AG10803 (cell line): Measurements from ENCODE around the gene TGFBR3.

ENCODE experiments used
- DNase-seq: peaks from one replicate; pipeline ENCODE4 v3.0.0; 2010; ENCODE audit warnings: low read depth
- H3K4me3 ChIP-seq: 2 replicates; pipeline ENCODE4 v1.5.1; 2011; ENCODE audit warnings: mild to moderate bottlenecking, low read length, control low read depth
- TF ChIP-seq, protein P1 (sequence below): conservative IDR thresholded peaks from 2 replicates; pipeline ENCODE4 v1.5.1; 2011; ENCODE audit warnings: mild to moderate bottlenecking, low read length, control low read depth, inconsistent platforms

TGFBR3 gene

DNA sequence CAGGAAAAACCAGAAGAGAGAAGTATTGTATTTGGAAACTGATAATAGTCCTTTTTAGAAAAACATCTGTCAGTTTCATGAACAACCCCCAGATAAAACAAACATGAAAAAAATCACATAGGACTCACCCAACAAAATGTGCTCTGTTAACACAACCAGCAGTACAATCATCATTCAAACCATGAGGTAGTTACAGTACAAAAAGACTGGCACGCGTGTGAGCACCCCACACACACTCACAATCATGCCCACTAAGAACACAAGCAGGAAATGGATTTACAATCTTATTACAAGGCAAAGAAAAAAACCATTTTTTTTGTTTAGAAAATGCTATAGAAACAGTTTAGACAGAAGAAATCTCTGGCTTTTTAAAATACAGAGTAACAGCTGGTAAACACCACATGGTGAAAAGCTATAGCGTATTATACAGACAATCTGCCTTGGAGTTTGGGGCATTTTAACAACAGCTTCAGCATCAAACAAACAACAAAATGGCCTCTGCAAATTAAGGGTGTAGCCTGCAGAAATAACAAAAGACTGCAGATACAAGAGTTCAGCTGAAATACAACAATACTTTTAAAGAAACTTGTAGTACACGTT is 205.3 kb downstream of the TGFBR3 start:
- H3K4me3 ChIP-seq = no peak overlapping the region
- DNase-seq = no peak

DNA sequence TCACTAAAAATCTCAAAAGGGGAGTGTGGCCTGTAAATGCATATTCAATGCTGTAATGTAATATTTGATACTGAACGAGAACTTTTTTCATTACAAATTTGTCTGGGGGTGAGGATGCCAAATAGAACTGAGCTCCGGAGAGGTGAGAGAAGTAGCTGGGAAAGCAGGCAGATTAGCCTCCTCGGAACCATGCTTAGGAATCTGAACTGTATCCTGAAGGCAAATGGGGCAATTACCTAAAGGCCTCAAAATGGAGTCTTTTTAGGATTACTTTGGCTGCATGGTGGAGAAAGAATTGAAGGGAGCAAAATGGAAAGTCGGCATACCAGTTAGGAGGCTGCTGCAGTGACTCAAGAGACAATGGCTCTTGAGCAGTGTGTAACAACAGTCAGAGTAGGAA is 206.5 kb downstream of the TGFBR3 start:
- TF ChIP-seq, protein P1, sequence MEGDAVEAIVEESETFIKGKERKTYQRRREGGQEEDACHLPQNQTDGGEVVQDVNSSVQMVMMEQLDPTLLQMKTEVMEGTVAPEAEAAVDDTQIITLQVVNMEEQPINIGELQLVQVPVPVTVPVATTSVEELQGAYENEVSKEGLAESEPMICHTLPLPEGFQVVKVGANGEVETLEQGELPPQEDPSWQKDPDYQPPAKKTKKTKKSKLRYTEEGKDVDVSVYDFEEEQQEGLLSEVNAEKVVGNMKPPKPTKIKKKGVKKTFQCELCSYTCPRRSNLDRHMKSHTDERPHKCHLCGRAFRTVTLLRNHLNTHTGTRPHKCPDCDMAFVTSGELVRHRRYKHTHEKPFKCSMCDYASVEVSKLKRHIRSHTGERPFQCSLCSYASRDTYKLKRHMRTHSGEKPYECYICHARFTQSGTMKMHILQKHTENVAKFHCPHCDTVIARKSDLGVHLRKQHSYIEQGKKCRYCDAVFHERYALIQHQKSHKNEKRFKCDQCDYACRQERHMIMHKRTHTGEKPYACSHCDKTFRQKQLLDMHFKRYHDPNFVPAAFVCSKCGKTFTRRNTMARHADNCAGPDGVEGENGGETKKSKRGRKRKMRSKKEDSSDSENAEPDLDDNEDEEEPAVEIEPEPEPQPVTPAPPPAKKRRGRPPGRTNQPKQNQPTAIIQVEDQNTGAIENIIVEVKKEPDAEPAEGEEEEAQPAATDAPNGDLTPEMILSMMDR = no peak
- no peak overlapping the region for H3K4me3 ChIP-seq
- no peak for DNase-seq

More for the DNA sequence above, 205.3 kb downstream of the TGFBR3 start:
- TF ChIP-seq, protein P1 = no peak

DNA sequence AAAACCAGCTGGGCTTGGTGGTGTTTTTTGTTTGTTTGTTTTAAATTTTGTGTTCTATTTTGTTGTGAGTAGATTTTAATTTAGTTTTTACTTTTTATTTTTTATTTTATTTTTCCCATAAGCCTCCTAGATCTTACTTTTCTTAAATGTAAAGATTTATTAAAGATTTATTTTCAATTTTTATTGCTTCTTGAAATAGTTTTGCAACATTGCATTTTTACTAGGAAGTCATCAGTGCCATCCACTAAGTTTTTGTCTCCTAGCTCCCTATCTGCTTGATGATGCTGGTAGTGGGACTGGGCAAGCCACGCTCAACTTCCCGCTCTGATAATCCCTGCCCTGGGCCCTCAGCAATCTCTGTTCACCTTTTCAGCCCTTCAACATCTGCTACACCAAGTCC is 209.9 kb downstream of the TGFBR3 start:
- no peak overlapping the region for H3K4me3 ChIP-seq
- TF ChIP-seq, protein P1 = no peak
- DNase-seq = no peak

DNA sequence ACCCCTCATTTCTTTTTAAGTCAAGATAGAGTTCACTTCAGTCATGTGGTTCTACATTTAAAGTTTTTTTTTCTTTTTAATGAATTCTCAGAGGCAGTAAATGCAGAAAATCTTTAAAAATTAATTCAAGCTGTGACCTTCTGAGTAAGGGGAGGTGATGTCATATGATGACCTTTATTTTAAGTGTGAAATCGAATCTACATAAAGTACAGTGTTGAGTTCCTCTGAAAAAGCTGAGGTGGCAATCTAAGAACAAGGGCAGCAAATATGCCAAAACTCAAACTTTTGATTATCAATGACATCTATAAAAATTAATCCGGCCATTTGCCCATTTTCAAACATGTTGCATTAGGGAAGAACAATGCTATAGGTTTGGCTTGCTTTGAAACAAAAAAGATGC is 211.8 kb downstream of the TGFBR3 start:
- H3K4me3 ChIP-seq = no peak overlapping the region
- TF ChIP-seq, protein P1 = no peak
- DNase-seq = no peak

DNA sequence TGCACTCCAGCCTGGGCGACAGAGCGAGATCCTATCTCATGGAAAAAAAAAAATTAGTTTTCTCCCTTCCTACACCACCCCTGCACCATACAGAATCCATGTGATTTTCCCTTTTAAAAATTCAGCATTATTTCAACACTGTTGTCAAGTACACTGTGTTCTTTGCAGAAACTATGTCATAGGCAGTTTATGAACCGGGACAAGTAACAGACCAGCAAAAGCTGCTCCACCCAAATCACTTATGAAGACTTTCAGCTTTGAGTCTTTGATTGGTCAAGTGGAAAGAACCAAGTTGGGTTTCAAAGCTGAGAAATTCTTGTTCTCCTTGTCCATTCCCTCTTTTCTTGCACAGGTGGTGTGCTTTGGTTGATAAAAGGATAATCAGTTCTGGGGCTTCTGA is 212.3 kb downstream of the TGFBR3 start:
- TF ChIP-seq, protein P1 = no peak
- DNase-seq = no peak
- H3K4me3 ChIP-seq = no peak overlapping the region

DNA sequence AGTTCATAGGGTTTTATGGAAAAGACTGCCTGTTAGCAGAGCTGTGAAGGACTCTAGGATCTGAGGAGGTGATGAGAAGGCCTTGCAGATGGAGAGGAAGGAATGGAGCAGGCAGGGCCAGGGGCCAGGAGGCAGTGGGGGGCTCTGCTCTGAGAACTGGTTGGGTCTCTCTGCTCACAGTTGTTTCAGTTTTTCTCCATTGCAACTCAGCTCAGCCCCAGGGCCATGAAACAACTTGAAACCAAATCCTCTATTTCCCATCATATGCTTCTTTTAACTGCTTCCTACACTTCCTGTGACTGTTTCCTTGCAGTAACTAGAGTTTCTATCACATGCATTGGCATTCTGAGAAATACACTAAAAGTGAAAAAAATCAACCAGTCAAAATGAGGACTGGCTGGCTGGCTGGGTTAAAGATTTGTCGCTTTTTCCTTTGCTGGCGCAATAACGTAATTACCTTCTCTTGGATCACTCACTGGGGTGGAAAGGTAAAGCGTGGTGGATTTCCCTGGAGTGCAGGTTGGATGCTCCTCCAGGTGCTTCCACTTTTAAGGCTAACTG is 213.3 kb downstream of the TGFBR3 start:
- TF ChIP-seq, protein P1 = no peak
- DNase-seq = no peak
- no peak overlapping the region for H3K4me3 ChIP-seq

DNA sequence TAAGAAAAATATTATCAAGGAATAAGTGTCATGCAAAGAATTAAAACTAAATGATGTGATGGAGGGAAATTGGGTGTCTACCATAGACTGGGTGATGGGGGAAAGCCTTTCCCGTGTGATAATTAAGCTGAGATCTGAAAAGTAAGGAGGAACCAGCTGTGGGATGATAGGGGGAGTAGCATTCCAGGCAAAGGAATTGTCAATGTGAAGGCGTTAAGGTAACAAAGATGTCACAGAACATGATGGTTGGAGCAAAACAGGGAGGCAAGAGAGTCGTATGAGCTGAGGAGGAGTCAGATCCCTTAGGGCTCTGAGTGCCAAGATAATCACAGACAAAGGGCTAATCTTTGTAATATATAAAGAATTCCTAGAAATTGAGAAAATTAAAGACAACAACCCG is 215.2 kb downstream of the TGFBR3 start:
- no peak for DNase-seq
- H3K4me3 ChIP-seq = no peak overlapping the region
- TF ChIP-seq, protein P1 = no peak
